Measurements from ENCODE around the gene SFI1.

DNA sequence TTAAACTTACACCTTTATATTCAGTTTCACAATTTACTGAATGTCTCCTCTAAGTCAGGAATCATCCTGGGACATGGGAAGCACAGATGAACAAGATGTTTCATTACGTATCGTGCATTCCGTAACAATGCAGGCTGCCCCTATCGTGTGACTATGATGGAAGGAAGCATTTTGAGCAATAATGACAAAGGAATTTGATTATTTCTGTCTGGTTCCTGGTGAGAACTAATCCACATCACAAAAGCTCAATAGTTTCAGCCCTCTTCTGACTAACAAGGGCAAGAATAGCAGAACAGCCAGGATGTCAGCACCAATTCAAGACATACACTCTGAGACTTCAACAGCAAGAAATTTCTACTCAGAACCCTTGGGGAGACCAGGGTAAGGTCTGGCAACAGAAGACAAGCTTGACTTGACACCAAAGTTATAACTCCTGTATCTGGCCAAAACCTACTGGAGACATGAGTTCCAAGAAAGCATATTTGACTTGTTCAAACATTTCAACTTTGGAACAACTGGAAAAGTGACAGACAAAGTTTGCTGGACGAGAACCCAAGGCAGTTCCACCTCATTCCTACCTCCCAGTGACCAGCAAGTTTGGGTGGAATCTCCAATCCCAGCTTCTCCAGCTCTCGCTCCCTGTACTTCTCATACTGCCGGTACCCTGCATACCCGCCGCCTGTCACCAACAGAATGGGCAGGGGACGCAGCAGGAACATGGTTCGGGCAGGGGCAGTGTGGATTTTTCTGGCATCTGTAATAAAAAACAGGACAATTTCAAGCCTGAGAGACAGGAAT lies 151.4 kb downstream of the SFI1 start:
- TF ChIP-seq CTCF (IDR thresholded peaks at IDR 0.05) = no peak
- no peak for TF ChIP-seq POLR2A (IDR thresholded peaks at IDR 0.05)

All from testis (tissue), 2 donors.